ENCODE data around the gene SAMD11.

The SAMD11 gene

GRCh38 chr1:901108-901859, 22.4 kb upstream of the SAMD11 start:
- DNase-seq: no peak
- Mint-ChIP-seq H3K9me3 (peaks cover 10% of the 10 kb centered on the region), H3K4me3 (no peak overlapping the region), H3K4me1 (peaks cover 21% of the 10 kb centered on the region), H3K27ac (no peak overlapping the region), H3K36me3 (peaks cover 5% of the 10 kb centered on the region), H3K27me3 (peaks cover 83% of the 10 kb centered on the region)
- CTCF ChIA-PET: interaction anchor here (1.0 kb wide), 1 partner anchor 32 kb away, joined by 3 read pairs; no protein-coding TSS in a partner anchor

- no peak for DNase-seq
- no peak overlapping the region for H3K27ac Mint-ChIP-seq
- peaks cover 87% of the 10 kb centered on the region for H3K27me3 Mint-ChIP-seq
- H3K9me3 Mint-ChIP-seq: peaks cover 10% of the 10 kb centered on the region
- CTCF ChIA-PET: interaction anchor here (1.2 kb wide), 1 partner anchor 35 kb away, joined by 4 read pairs; no protein-coding TSS in a partner anchor
- peaks cover 5% of the 10 kb centered on the region for H3K36me3 Mint-ChIP-seq
- no peak overlapping the region for H3K4me3 Mint-ChIP-seq
- H3K4me1 Mint-ChIP-seq: peaks cover 21% of the 10 kb centered on the region
Observed at GRCh38 chr1:902802-903201, 20.9 kb upstream of the SAMD11 start.

GRCh38 chr1:903305-903704, 20.4 kb upstream of the SAMD11 start:
- Mint-ChIP-seq H3K4me3 (peak overlapping the region; percentile 18), H3K27ac (no peak overlapping the region), H3K27me3 (peaks cover 87% of the 10 kb centered on the region), H3K9me3 (peaks cover 6% of the 10 kb centered on the region), H3K4me1 (peaks cover 17% of the 10 kb centered on the region), H3K36me3 (peaks cover 2% of the 10 kb centered on the region)
- DNase-seq: no peak
- CTCF ChIA-PET: interaction anchor here (1.2 kb wide), 1 partner anchor 35 kb away, joined by 4 read pairs; no protein-coding TSS in a partner anchor

GRCh38 chr1:903721-904271, 19.9 kb upstream of the SAMD11 start:
- peaks cover 12% of the 10 kb centered on the region for H3K4me1 Mint-ChIP-seq
- H3K27me3 Mint-ChIP-seq: peaks cover 84% of the 10 kb centered on the region
- H3K4me3 Mint-ChIP-seq: peak overlapping the region; percentile 15
- CTCF ChIA-PET: no interaction called here
- DNase-seq: no peak
- H3K27ac Mint-ChIP-seq: no peak overlapping the region
- H3K36me3 Mint-ChIP-seq: no peaks in the 10 kb centered on the region
- H3K9me3 Mint-ChIP-seq: peaks cover 1% of the 10 kb centered on the region

- peaks cover 12% of the 10 kb centered on the region for H3K4me1 Mint-ChIP-seq
- peak; percentile 88 for DNase-seq
- H3K27ac Mint-ChIP-seq: no peak overlapping the region
- peaks cover 78% of the 10 kb centered on the region for H3K27me3 Mint-ChIP-seq
- no peaks in the 10 kb centered on the region for H3K36me3 Mint-ChIP-seq
- CTCF ChIA-PET: interaction anchor here (1.2 to 3.0 kb wide), 3 partner anchors 16 to 71 kb away, joined by 3 to 17 read pairs (median 5); no protein-coding TSS in a partner anchor
- peaks cover 1% of the 10 kb centered on the region for H3K9me3 Mint-ChIP-seq
- H3K4me3 Mint-ChIP-seq: peak overlapping the region; percentile 60
Observed at GRCh38 chr1:904310-904950, 19.3 kb upstream of the SAMD11 start.

- Mint-ChIP-seq H3K4me3 (peak overlapping the region; percentile 58), H3K27ac (no peak overlapping the region), H3K36me3 (no peaks in the 10 kb centered on the region)
Observed at GRCh38 chr1:905071-905749, 18.5 kb upstream of the SAMD11 start.

GRCh38 chr1:905811-906599, 17.7 kb upstream of the SAMD11 start:
- CTCF ChIA-PET: interaction anchor here (0.8 to 3.0 kb wide), 5 partner anchors 15 to 69 kb away, joined by 3 to 17 read pairs (median 3); no protein-coding TSS in a partner anchor
- Mint-ChIP-seq H3K36me3 (no peaks in the 10 kb centered on the region), H3K4me3 (peak overlapping the region; percentile 23), H3K4me1 (peaks cover 12% of the 10 kb centered on the region), H3K9me3 (peaks cover 1% of the 10 kb centered on the region), H3K27me3 (peaks cover 74% of the 10 kb centered on the region), H3K27ac (no peak overlapping the region)
- DNase-seq: peak; percentile 20

More at GRCh38 chr1:905071-905749, 18.5 kb upstream of the SAMD11 start:
- Mint-ChIP-seq H3K9me3 (peaks cover 1% of the 10 kb centered on the region), H3K4me1 (peaks cover 12% of the 10 kb centered on the region), H3K27me3 (peaks cover 71% of the 10 kb centered on the region)
- DNase-seq: peak; percentile 46
- CTCF ChIA-PET: interaction anchor here (1.2 to 3.0 kb wide), 3 partner anchors 15 to 70 kb away, joined by 3 to 17 read pairs (median 5); no protein-coding TSS in a partner anchor

- H3K4me3 Mint-ChIP-seq: no peak overlapping the region
- peak; percentile 26 for DNase-seq
- H3K27ac Mint-ChIP-seq: no peak overlapping the region
- H3K9me3 Mint-ChIP-seq: peaks cover 1% of the 10 kb centered on the region
- H3K27me3 Mint-ChIP-seq: peaks cover 74% of the 10 kb centered on the region
- CTCF ChIA-PET: interaction anchor here (0.8 to 3.0 kb wide), 4 partner anchors 32 to 69 kb away, joined by 3 to 17 read pairs (median 4); no protein-coding TSS in a partner anchor
- no peaks in the 10 kb centered on the region for H3K36me3 Mint-ChIP-seq
- H3K4me1 Mint-ChIP-seq: peaks cover 12% of the 10 kb centered on the region
Observed at GRCh38 chr1:906600-907420, 16.9 kb upstream of the SAMD11 start.

- CTCF ChIA-PET: no interaction called here
- DNase-seq: peak; percentile 18
- Mint-ChIP-seq H3K9me3 (peaks cover 1% of the 10 kb centered on the region), H3K4me3 (no peak overlapping the region), H3K4me1 (peaks cover 17% of the 10 kb centered on the region), H3K27me3 (peaks cover 80% of the 10 kb centered on the region), H3K27ac (no peak overlapping the region), H3K36me3 (no peaks in the 10 kb centered on the region)
Observed at GRCh38 chr1:907611-908451, 15.9 kb upstream of the SAMD11 start.

- no peak overlapping the region for H3K27ac Mint-ChIP-seq
- CTCF ChIA-PET: no interaction called here
- peaks cover 80% of the 10 kb centered on the region for H3K27me3 Mint-ChIP-seq
- peaks cover 1% of the 10 kb centered on the region for H3K9me3 Mint-ChIP-seq
- H3K4me1 Mint-ChIP-seq: peaks cover 14% of the 10 kb centered on the region
- no peaks in the 10 kb centered on the region for H3K36me3 Mint-ChIP-seq
- no peak overlapping the region for H3K4me3 Mint-ChIP-seq
- no peak for DNase-seq
Observed at GRCh38 chr1:908661-909060, 15.1 kb upstream of the SAMD11 start.

GRCh38 chr1:909861-910310, 13.8 kb upstream of the SAMD11 start:
- no peaks in the 10 kb centered on the region for H3K36me3 Mint-ChIP-seq
- H3K9me3 Mint-ChIP-seq: peaks cover 1% of the 10 kb centered on the region
- H3K4me3 Mint-ChIP-seq: no peak overlapping the region
- H3K4me1 Mint-ChIP-seq: peaks cover 11% of the 10 kb centered on the region
- CTCF ChIA-PET: no interaction called here
- DNase-seq: no peak
- peaks cover 84% of the 10 kb centered on the region for H3K27me3 Mint-ChIP-seq
- H3K27ac Mint-ChIP-seq: no peak overlapping the region

GRCh38 chr1:910311-910880, 13.3 kb upstream of the SAMD11 start:
- Mint-ChIP-seq H3K4me1 (peaks cover 7% of the 10 kb centered on the region), H3K9me3 (peaks cover 1% of the 10 kb centered on the region), H3K27ac (no peak overlapping the region), H3K36me3 (no peaks in the 10 kb centered on the region), H3K4me3 (no peak overlapping the region), H3K27me3 (peaks cover 84% of the 10 kb centered on the region)
- DNase-seq: no peak
- CTCF ChIA-PET: no interaction called here

Data from activated naive CD4-positive, alpha-beta T cell treated with anti-CD3 and anti-CD28 coated beads, Interleukin-2, amount 10 ng/mL, durations not matched to agents 7 days and 5 days (primary cell).